ENCODE results near the gene DAPP1.

- TF ChIP-seq POLR2A (IDR thresholded peaks at IDR 0.05; ENCODE audit: control extremely low read depth in 1 of 2, low read depth in 2 of 2, low read length in 2 of 2) (no peak), POLR2AphosphoS5 (IDR thresholded peaks at IDR 0.05; ENCODE audit: low read depth, low read length) (no peak), CTCF (IDR thresholded peaks at IDR 0.05; ENCODE audit: control extremely low read depth in 1 of 3, insufficient read depth in 1 of 3, low read depth in 1 of 3, low read length in 3 of 3) (no peak), ZNF274 (IDR thresholded peaks at IDR 0.05; ENCODE audit: borderline replicate concordance, extremely low read depth, low read length) (no peak), CEBPB (IDR thresholded peaks at IDR 0.05; ENCODE audit: low read depth, low read length) (no peak), ATF3 (IDR thresholded peaks at IDR 0.05; ENCODE audit: insufficient read depth, low read depth, low read length) (no peak), GABPA (IDR thresholded peaks at IDR 0.05; ENCODE audit: borderline replicate concordance, insufficient read depth, low read length) (no peak), BACH1 (IDR thresholded peaks at IDR 0.05; ENCODE audit: low read length) (no peak), EZH2 (IDR thresholded peaks at IDR 0.05; ENCODE audit: low read depth, low read length, severe bottlenecking) (no peak), TAF1 (IDR thresholded peaks at IDR 0.05; ENCODE audit: low read depth, low read length) (no peak), ATF2 (IDR thresholded peaks at IDR 0.05; ENCODE audit: low read length) (no peak), FOSL1 (IDR thresholded peaks at IDR 0.05; ENCODE audit: insufficient read depth, low read depth, low read length) (no peak), JUN (IDR thresholded peaks at IDR 0.05; ENCODE audit: low read depth, low read length) (no peak), YY1 (IDR thresholded peaks at IDR 0.05; ENCODE audit: low read depth, low read length) (no peak)
Observed at GRCh38 chr4:99878604-99879003, 62.0 kb downstream of the DAPP1 start.

Measured in H1 (cell line).